Effector memory CD8-positive, alpha-beta T cell (primary cell): ENCODE measurements around the gene NEIL3.

Experiments
- ATAC-seq: fragments of 150-1000 bp; cut with Tn5 transposase; replicated peaks from 2 replicates; pipeline ENCODE4 v1.10.0; 2021; ENCODE audit warnings: mild to moderate bottlenecking, moderate library complexity
- DNase-seq, 3 experiments: peaks; one replicate each; pipeline ENCODE4 v3.0.0; 2021
- H3K27ac Mint-ChIP-seq, 2 donors: one replicate each; pipeline ENCODE4 v1.8.0; 2022; ENCODE audit warnings: mild to moderate bottlenecking in 2 of 2, mixed read lengths in 2 of 2, moderate library complexity in 2 of 2
- H3K27me3 Mint-ChIP-seq, 2 donors: one replicate each; pipeline ENCODE4 v1.8.0; 2022; ENCODE audit warnings: mixed read lengths in 2 of 2
- H3K36me3 Mint-ChIP-seq: one replicate; pipeline ENCODE4 v1.8.0; 2022; ENCODE audit warnings: mild to moderate bottlenecking, moderate library complexity, mixed read lengths; ENCODE audit not compliant: insufficient read depth
- H3K4me1 Mint-ChIP-seq, 2 donors: one replicate each; pipeline ENCODE4 v1.8.0; 2022; ENCODE audit warnings: low read depth in 2 of 2, mixed read lengths in 2 of 2
- H3K4me3 Mint-ChIP-seq, 2 donors: one replicate each; pipeline ENCODE4 v1.8.0; 2022; ENCODE audit warnings: mild to moderate bottlenecking in 2 of 2, mixed read lengths in 2 of 2, moderate library complexity in 2 of 2
- H3K9me3 Mint-ChIP-seq, 2 donors: one replicate each; pipeline ENCODE4 v1.8.0; 2022; ENCODE audit warnings: mixed read lengths in 2 of 2

NEIL3 gene

GRCh38 chr4:177313263-177313662 is 3.6 kb downstream of the NEIL3 start:
- Mint-ChIP-seq H3K36me3 (peaks cover 17% of the 10 kb centered on the region), H3K4me3 (no peak overlapping the region), H3K27ac (no peak overlapping the region), H3K27me3 (no peaks in the 10 kb centered on the region), H3K4me1 (peaks cover 28 to 39% of the 10 kb centered on the region in 2 donors), H3K9me3 (no peaks in the 10 kb centered on the region)
- no peak for DNase-seq
- no peak for ATAC-seq

- Mint-ChIP-seq H3K4me3 (peak overlapping the region; percentile 82 to 85), H3K27me3 (no peaks in the 10 kb centered on the region), H3K4me1 (peaks cover 19 to 43% of the 10 kb centered on the region in 2 donors), H3K36me3 (peaks cover 5% of the 10 kb centered on the region), H3K9me3 (no peaks in the 10 kb centered on the region), H3K27ac (peak overlapping the region; percentile 91 to 94)
- ATAC-seq, result peak; percentile 60
- DNase-seq, result no peak
Observed at GRCh38 chr4:177315767-177316464, 6.2 kb downstream of the NEIL3 start.

GRCh38 chr4:177320721-177321120 is 11.0 kb downstream of the NEIL3 start:
- Mint-ChIP-seq H3K4me3 (peak overlapping the region; percentile 64 to 65), H3K36me3 (peaks cover 5% of the 10 kb centered on the region), H3K27ac (peak overlapping the region; percentile 3 to 10), H3K9me3 (no peaks in the 10 kb centered on the region), H3K4me1 (peaks cover 24 to 50% of the 10 kb centered on the region in 2 donors), H3K27me3 (no peaks in the 10 kb centered on the region)
- DNase-seq (no peak), ATAC-seq (no peak)

- ATAC-seq, result no peak
- H3K4me1 Mint-ChIP-seq, result peaks cover 18 to 44% of the 10 kb centered on the region in 2 donors
Observed at GRCh38 chr4:177321647-177322046, 12.0 kb downstream of the NEIL3 start.

GRCh38 chr4:177322266-177322665 is 12.6 kb downstream of the NEIL3 start:
- H3K36me3 Mint-ChIP-seq, result peaks cover 5% of the 10 kb centered on the region
- no peak overlapping the region for H3K27ac Mint-ChIP-seq
- H3K9me3 Mint-ChIP-seq, result no peaks in the 10 kb centered on the region
- no peaks in the 10 kb centered on the region for H3K27me3 Mint-ChIP-seq
- no peak for DNase-seq
- H3K4me1 Mint-ChIP-seq, result peaks cover 16 to 41% of the 10 kb centered on the region in 2 donors
- H3K4me3 Mint-ChIP-seq, result peak overlapping the region in 1 of 2 donors; percentile 33
- ATAC-seq, result no peak

More at GRCh38 chr4:177321647-177322046, 12.0 kb downstream of the NEIL3 start:
- no peaks in the 10 kb centered on the region for H3K9me3 Mint-ChIP-seq
- H3K36me3 Mint-ChIP-seq, result peaks cover 5% of the 10 kb centered on the region
- H3K4me3 Mint-ChIP-seq, result no peak overlapping the region
- H3K27me3 Mint-ChIP-seq, result no peaks in the 10 kb centered on the region
- DNase-seq, result no peak
- H3K27ac Mint-ChIP-seq, result no peak overlapping the region

- no peaks in the 10 kb centered on the region for H3K27me3 Mint-ChIP-seq
- peak overlapping the region in 1 of 2 donors; percentile 1 for H3K4me3 Mint-ChIP-seq
- DNase-seq (no peak), ATAC-seq (no peak)
- H3K27ac Mint-ChIP-seq, result no peak overlapping the region
- no peaks in the 10 kb centered on the region for H3K9me3 Mint-ChIP-seq
- H3K36me3 Mint-ChIP-seq, result no peaks in the 10 kb centered on the region
- H3K4me1 Mint-ChIP-seq, result peaks cover 15 to 40% of the 10 kb centered on the region in 2 donors
Observed at GRCh38 chr4:177322881-177323280, 13.2 kb downstream of the NEIL3 start.

- peaks cover 14 to 42% of the 10 kb centered on the region in 2 donors for H3K4me1 Mint-ChIP-seq
- no peaks in the 10 kb centered on the region for H3K27me3 Mint-ChIP-seq
- no peaks in the 10 kb centered on the region for H3K36me3 Mint-ChIP-seq
- no peaks in the 10 kb centered on the region for H3K9me3 Mint-ChIP-seq
- no peak for DNase-seq
- no peak overlapping the region for H3K27ac Mint-ChIP-seq
- H3K4me3 Mint-ChIP-seq, result peak overlapping the region in 1 of 2 donors; percentile 1
- no peak for ATAC-seq
Observed at GRCh38 chr4:177323416-177323815, 13.7 kb downstream of the NEIL3 start.

GRCh38 chr4:177332119-177332518 is 22.4 kb downstream of the NEIL3 start:
- peak overlapping the region in 1 of 2 donors; percentile 44 for H3K27ac Mint-ChIP-seq
- DNase-seq (no peak), ATAC-seq (no peak)
- H3K27me3 Mint-ChIP-seq, result no peaks in the 10 kb centered on the region
- peaks cover 11 to 13% of the 10 kb centered on the region in 2 donors for H3K4me1 Mint-ChIP-seq
- peaks cover 0 to 1% of the 10 kb centered on the region in 2 donors for H3K9me3 Mint-ChIP-seq
- peaks cover 4% of the 10 kb centered on the region for H3K36me3 Mint-ChIP-seq
- no peak overlapping the region for H3K4me3 Mint-ChIP-seq

- peak overlapping the region; percentile 37 to 52 for H3K4me3 Mint-ChIP-seq
- H3K27ac Mint-ChIP-seq, result no peak overlapping the region
- peaks cover 4% of the 10 kb centered on the region for H3K36me3 Mint-ChIP-seq
- no peaks in the 10 kb centered on the region for H3K27me3 Mint-ChIP-seq
- peak; percentile 97 for ATAC-seq
- H3K4me1 Mint-ChIP-seq, result peaks cover 6 to 9% of the 10 kb centered on the region in 2 donors
- no peak for DNase-seq
- no peaks in the 10 kb centered on the region for H3K9me3 Mint-ChIP-seq
Observed at GRCh38 chr4:177339477-177340374, 30.1 kb downstream of the NEIL3 start.

- DNase-seq (no peak), ATAC-seq (no peak)
- Mint-ChIP-seq H3K4me1 (no peaks in the 10 kb centered on the region), H3K36me3 (no peaks in the 10 kb centered on the region), H3K27ac (no peak overlapping the region), H3K9me3 (no peaks in the 10 kb centered on the region), H3K4me3 (no peak overlapping the region), H3K27me3 (no peaks in the 10 kb centered on the region)
Observed at GRCh38 chr4:177348348-177348747, 38.7 kb downstream of the NEIL3 start.

GRCh38 chr4:177349191-177349590 is 39.5 kb downstream of the NEIL3 start:
- DNase-seq (no peak), ATAC-seq (no peak)
- Mint-ChIP-seq H3K4me1 (no peaks in the 10 kb centered on the region), H3K4me3 (no peak overlapping the region), H3K9me3 (no peaks in the 10 kb centered on the region), H3K27me3 (no peaks in the 10 kb centered on the region), H3K27ac (no peak overlapping the region), H3K36me3 (no peaks in the 10 kb centered on the region)

- Mint-ChIP-seq H3K4me1 (no peaks in the 10 kb centered on the region), H3K36me3 (no peaks in the 10 kb centered on the region), H3K27me3 (no peaks in the 10 kb centered on the region), H3K27ac (no peak overlapping the region), H3K4me3 (no peak overlapping the region), H3K9me3 (no peaks in the 10 kb centered on the region)
- no peak for ATAC-seq
- DNase-seq, result no peak
Observed at GRCh38 chr4:177351622-177352244, 42.1 kb downstream of the NEIL3 start.

- no peaks in the 10 kb centered on the region for H3K9me3 Mint-ChIP-seq
- no peak overlapping the region for H3K4me3 Mint-ChIP-seq
- no peaks in the 10 kb centered on the region for H3K27me3 Mint-ChIP-seq
- no peak overlapping the region for H3K27ac Mint-ChIP-seq
- no peak for DNase-seq
- H3K36me3 Mint-ChIP-seq, result no peaks in the 10 kb centered on the region
- no peaks in the 10 kb centered on the region for H3K4me1 Mint-ChIP-seq
- no peak for ATAC-seq
Observed at GRCh38 chr4:177356206-177356605, 46.5 kb downstream of the NEIL3 start.
